HG02870 (cell line): Measurements from ENCODE around the gene SPACA4.

Experiments
- ATAC-seq: cut with Tn5 transposase; IDR thresholded peaks from one replicate; pipeline ENCODE4 v1.9.1; 2021; ENCODE audit warnings: mild to moderate bottlenecking, moderate library complexity; ENCODE audit not compliant: unreplicated experiment

SPACA4 gene

DNA sequence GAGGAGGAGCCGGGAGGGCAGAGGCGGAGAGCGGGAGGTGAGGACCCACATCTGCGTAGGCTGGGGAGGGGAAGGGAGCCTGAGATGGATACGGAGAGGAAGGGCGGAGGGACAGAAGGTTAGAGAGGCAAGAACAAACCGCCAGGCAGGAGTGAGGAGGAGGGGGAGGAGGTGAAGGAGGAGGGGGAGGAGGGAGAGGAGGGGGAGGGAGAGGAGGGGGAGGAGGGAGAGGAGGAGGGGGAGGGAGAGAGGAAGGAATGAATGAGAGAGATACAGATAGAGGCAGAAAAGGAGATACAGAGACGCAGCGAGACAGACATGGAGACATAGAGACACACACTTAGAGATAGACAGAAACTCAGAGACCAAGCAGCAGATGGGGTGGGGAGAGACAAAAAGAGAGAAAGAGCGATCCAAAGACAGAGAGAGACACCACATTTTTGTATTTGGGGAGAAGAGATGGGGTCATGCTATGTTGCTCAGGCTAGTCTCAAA, 40.2 kb downstream of the SPACA4 start:
- no peak for ATAC-seq

DNA sequence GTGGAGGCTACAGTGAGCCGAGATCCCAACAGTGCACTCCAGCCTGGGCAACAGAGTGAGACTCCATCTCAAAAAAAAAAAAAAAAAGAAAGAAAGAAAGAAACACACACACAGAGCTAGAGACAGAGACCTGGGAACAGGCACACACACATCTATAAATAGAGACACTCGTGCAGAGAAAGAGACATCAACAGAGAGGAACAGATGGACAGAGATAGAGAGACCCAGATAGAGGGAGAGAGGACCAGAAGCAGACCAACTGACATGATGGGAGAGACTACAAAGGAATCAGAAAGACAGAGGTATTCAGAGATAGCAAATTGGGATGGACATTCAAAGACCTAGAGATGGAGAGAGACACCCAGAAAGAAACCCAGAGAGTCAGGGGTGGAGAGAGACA, 41.6 kb downstream of the SPACA4 start:
- ATAC-seq: no peak

DNA sequence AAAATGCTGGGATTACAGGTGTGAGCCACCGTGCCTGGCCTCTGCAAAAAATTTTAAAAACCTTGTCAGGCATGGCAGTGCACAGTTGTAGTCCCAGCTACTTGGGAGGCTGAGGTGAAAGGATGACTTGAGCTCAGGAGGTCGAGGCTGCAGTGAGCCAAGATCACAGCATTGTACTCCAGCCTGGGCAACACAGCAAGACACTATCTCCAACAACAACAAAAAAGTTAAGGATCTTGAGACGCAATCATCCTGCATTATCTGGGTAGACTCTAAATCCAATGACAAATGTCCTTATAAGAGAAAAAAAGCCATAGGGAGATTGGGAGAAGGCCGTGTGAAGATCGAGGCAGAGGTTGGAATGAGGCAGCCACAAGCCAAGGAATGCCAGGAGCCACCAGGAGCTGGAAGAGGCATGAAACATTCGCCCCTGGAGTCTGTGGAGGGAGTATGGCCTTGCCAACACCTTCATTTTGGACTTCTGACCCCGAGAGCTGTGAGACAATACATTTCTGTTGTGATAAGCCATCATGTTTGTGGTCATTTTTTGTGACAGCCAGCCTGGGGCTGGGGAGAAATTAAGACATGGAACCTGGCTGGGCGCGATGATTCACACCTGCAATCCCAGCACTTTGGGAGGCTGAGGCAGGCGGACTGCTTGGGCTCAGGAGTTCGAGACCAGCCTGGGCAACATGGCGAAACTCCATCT, 44.6 kb downstream of the SPACA4 start:
- ATAC-seq: no peak

DNA sequence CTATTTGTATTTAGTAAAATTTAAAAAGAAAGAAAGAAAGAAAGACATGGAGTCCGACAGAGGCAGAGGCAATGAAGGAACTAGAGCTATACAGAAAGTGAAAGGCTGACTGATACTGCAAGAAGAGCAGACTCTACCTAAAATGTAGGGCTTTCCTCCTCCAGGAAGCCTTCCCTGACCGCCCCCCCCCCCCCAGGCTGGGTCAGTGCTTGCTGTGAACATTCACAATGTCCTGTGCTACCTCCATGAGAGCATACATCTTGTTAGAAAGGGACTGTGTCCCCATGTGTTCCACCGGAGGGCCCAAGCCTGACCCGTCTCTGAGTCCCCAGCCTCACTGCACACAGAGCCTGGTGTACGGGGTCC, 45.1 kb downstream of the SPACA4 start:
- ATAC-seq: no peak

DNA sequence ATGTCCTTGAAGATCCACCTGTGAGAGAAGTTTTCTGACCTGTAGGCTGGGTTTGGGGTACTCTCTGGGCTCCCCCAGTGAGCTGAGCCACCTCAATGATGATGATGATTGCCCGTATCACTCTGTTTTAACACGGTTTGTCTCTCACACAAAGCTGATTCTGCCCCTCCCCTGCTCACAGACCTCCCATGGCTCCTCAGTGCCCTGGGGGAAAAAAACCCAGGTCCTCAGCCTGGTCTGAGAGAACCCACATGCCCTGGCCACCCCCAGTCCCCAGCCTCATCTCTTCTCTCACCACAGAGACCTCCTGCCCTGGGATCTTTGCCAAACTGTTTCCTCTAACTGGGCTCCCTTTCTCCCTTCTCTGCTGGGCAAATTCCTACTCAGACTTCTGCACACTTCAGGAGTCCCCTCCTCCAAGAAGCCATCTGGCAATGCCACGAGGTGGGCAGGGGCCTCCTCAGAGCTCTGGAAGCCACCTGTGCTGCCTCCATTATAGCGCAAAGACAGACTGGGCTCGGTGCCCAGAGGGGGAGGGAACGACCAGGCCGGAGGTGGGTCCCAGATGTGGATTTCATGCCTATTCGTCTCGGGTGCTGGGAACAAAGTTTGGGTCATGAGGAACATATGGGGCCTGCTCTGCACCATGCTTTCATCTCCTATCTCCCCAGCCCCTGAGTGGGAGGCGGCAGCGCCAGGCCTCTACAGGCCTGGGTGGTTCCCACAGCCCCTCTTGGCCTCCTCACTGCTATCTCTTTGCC, 47.9 kb downstream of the SPACA4 start:
- no peak for ATAC-seq

DNA sequence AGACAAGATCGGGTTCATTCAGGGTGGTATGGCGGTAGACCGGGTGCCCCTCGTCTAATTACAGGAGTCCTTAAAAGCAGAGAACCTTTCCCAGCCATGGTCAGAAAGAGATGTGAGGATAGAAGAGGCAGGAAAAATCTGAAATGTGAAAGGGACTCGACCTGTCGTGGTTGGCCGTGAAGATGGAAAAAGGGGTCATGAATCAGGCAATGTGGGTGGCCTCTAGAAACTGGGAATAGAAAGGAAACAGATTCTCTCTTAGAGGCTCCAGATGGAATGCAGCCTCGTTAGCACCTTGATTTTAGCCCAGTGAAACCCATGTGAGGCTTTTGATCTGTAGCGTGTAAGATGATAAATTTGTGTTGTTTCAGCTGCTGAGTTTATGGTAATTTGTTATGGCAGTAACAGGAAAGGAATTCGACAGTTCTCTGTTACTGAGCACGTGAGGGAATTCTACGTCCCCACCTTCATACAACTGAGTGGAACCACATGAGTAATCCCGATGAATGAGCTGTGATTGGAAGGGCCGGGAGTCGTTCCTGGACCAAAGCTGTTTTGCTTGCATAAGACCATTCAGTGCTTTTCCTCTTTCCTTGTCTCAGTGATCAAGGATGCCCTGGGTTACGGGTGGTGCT, 50.4 kb downstream of the SPACA4 start:
- ATAC-seq: no peak
